HepG2 (cell line): ENCODE results near the gene PKM. TPM values are rescaled to one million over a fixed set of nuclear protein-coding genes. Genes with fewer than 3 reads are reported as not detected.

ENCODE experiments used
- CREB3 ChIP-seq: sonication (generic); formaldehyde crosslinking; IDR thresholded peaks from 2 replicates; pipeline ENCODE4 v1.5.0; 2020; ENCODE audit warnings: missing genetic modification reagents
- LBX2 ChIP-seq: sonication (generic); formaldehyde crosslinking; IDR thresholded peaks from 2 replicates; pipeline ENCODE4 v1.5.0; 2020; ENCODE audit warnings: missing genetic modification reagents, mild to moderate bottlenecking, borderline replicate concordance
- MBNL3 ChIP-seq: fragments of 250-450 bp; sonication (Bioruptor Pico); conservative IDR thresholded peaks from 2 replicates; pipeline ENCODE4 v1.8.0; 2022; ENCODE audit warnings: mild to moderate bottlenecking, inconsistent platforms
- MED13 ChIP-seq: sonication (generic); formaldehyde crosslinking; IDR thresholded peaks from 2 replicates; pipeline ENCODE4 v1.5.0; 2020; ENCODE audit warnings: missing genetic modification reagents
- MEF2D ChIP-seq: sonication (generic); formaldehyde crosslinking; IDR thresholded peaks from 2 replicates; pipeline ENCODE4 v1.5.1; 2020; ENCODE audit warnings: mild to moderate bottlenecking, missing genetic modification reagents
- RFX5 ChIP-seq: IDR thresholded peaks from 2 replicates; pipeline ENCODE4 v1.6.1; 2011; ENCODE audit warnings: low read depth, low read length, improper control_type of control experiment
- RXRB ChIP-seq: IDR thresholded peaks from 2 replicates; pipeline ENCODE4 v1.6.1; 2016; ENCODE audit warnings: borderline replicate concordance, missing genetic modification reagents, missing compliant biosample characterization
- SKIL ChIP-seq: sonication (generic); formaldehyde crosslinking; IDR thresholded peaks from 2 replicates; pipeline ENCODE4 v1.8.0; 2022; ENCODE audit warnings: missing genetic modification reagents, mild to moderate bottlenecking, moderate library complexity, borderline replicate concordance
- SMYD3 ChIP-seq: sonication (generic); formaldehyde crosslinking; IDR thresholded peaks from 2 replicates; pipeline ENCODE4 v1.8.1; 2023; ENCODE audit warnings: mild to moderate bottlenecking, missing genetic modification reagents
- STAT6 ChIP-seq: sonication (generic); formaldehyde crosslinking; IDR thresholded peaks from 2 replicates; pipeline ENCODE4 v1.4.0; 2020; ENCODE audit warnings: missing genetic modification reagents, mild to moderate bottlenecking, borderline replicate concordance
- TOPORS ChIP-seq: sonication (generic); formaldehyde crosslinking; IDR thresholded peaks from 2 replicates; pipeline ENCODE4 v1.8.0; 2023; ENCODE audit warnings: mild to moderate bottlenecking, missing genetic modification reagents
- ZNF142 ChIP-seq: sonication (generic); formaldehyde crosslinking; IDR thresholded peaks from 2 replicates; pipeline ENCODE4 v1.4.0; 2020; ENCODE audit warnings: missing genetic modification reagents
- ZNF616 ChIP-seq: sonication (generic); formaldehyde crosslinking; IDR thresholded peaks from 2 replicates; pipeline ENCODE4 v1.5.0; 2020; ENCODE audit warnings: low read depth, mild to moderate bottlenecking, missing genetic modification reagents
- polyA plus RNA-seq, 8 experiments: library from polyadenylated mRNA; depleted of rRNA in 3 of 8; stranded (reverse) in 7 of 8; unstranded in 1 of 8; fragments of >200 nt; fragmentation: Illumina TruSeq in 4 of 8; extraction: Trizol in 4 of 8; gene quantifications; 2 replicates each; pipeline versions ENCODE4 v1.2.1 to v1.2.3, GENCODE V29; 2011 to 2016; ENCODE audit warnings: low read depth in 4 of 8, missing spikeins in 1 of 8, mixed read lengths in 1 of 8; ENCODE audit not compliant: insufficient read depth in 1 of 8
- total RNA-seq, 5 experiments: library from RNA; depleted of rRNA; stranded (reverse); fragments of >200 nt; fragmentation: Illumina TruSeq; extraction: Trizol; gene quantifications; 2 replicates each; pipeline ENCODE4 v1.2.3, GENCODE V29; 2016; ENCODE audit warnings: low read depth in 1 of 5

The PKM gene
- total and polyA plus RNA-seq, 2 of the 13 experiments (the other 11 are each of a cell fraction or from before 2014, with no cell fraction given), result 488 to 780 TPM

GRCh38 chr15:72230197-72231065 is 559 bp downstream of the PKM start (continued):
- TF ChIP-seq ZNF142 (CRISPR knock-in tag), result peak; percentile 93
- no peak for TF ChIP-seq RXRB (CRISPR knock-in tag)
- no peak for TF ChIP-seq MEF2D (CRISPR knock-in tag)
- peak; percentile 23; the same call in 1 of the 2 replicates for TF ChIP-seq SMYD3 (CRISPR knock-in tag)
- TF ChIP-seq RFX5, result no peak
- no peak for TF ChIP-seq CREB3 (CRISPR knock-in tag)
- no peak for TF ChIP-seq MBNL3 (CRISPR knock-in tag)
- TF ChIP-seq STAT6, result peak; percentile 38; the same call in 1 of the 2 replicates
- no peak for TF ChIP-seq ZNF616 (CRISPR knock-in tag)
- no peak for TF ChIP-seq TOPORS (CRISPR knock-in tag)
- TF ChIP-seq SKIL, result 0 out of 2 replicates have a peak, but pooled peaks have one; percentile 20
- no peak for TF ChIP-seq MED13
- peak; percentile 76; the same call in 1 of the 2 replicates for TF ChIP-seq LBX2 (CRISPR knock-in tag)
